KG1 (cell line): Measurements from ENCODE around the gene SAMD10.
"Not testable (repeated sequence)": the region's sequence is repeated elsewhere in the genome, so short reads cannot be mapped to it uniquely, and the experiment has no call there.

Source experiments
- DNase-seq: peaks from one replicate; lab custom pipeline; 2025; lab: John Stamatoyannopoulos, UW

SAMD10 gene

DNA sequence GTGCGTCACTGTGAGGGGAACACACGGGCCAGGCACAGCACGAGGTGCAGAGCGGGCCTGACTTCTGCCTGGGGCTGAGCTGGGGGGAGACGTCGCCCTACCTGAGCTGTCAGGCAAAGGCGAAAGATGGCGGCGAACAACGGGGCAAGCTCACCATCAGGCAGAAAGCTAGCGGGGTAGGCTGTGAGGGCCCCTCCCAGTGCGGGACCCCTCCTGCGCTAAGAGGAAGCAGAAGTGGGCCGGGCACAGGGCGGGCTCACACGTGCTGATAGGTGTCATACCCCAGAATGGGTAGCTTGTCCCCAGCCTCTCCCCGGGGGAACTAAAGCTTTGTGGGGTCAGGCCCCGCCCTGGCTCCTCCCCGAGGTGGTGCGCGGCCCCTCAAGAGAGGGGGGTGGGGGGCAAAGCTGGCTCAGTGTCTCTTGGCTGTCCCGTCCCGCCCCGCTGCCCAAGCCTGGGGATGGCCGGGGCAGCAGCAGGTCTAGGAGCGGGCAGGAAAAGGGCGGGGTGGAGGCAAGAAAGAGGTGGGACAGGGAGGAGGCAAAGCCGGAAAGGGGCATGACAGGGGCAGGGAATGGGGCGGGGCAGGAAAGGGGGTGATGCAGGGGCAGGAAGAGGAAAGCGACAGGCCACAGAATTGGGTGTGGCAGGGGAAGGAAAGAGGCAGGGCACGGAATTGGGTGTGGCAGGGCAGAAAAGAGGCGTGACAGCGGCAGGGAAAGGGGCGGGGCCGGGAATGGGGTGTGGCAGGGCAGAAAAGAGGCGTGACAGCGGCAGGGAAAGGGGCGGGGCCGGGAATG lies 38.0 kb downstream of the SAMD10 start:
- no peak for DNase-seq

DNA sequence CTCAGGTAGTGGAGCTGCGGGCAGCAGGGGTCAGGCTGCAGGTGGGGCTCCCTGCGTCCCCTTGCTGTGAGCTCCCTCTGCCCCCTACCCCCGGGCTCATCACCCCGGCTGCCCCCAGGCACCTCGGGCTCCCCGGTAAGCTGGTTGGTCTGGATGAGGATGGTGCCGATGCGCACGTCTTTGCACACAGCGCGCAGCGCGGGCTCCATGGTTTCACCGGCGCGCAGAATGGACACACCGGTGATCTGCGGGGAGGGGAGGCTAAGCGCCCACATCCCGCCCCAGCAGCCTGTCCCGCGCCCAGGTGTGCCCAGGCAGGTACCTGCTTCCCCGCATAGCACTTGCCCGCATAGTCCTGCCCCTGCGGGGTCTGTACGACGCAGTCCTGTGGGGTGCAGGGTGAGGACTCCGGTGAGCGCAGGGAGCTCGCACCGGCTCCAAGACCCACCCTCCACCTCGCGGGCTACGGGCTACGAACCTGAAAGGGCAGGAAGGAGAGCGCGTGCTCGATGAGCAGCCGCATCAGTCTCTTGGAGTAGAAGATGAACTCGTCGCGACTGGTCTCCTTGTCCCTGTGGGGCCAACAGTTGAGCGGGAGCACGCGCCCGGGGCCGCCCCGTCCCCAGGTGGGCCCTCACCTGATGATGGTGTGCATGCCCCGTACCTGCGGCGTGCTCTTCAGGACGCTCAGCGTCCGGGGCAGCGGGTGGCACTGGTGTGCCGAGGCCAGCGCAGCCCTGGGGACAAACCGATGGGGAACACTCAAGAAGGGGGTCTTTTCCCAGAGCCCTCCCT lies 38.8 kb downstream of the SAMD10 start:
- DNase-seq = no peak

DNA sequence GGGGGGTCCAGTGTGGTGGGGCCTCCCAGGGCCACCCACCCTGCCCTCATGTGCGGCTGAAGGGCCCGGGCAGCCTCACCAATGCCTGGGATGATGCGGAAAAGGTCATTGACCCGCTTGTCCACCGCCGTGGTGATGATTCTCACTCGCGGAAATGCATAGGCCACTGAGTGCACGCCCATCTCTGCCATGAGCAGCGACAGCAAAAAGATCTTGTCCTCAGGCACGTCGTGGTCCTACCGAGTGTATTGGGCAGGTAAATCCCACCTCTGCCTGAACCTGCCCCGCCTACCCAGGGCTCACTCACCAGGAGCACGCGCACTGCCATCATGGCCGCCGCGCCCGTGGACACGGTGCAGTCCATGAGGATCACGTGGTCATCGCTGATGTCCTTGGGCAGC lies 39.4 kb downstream of the SAMD10 start:
- DNase-seq = no peak

DNA sequence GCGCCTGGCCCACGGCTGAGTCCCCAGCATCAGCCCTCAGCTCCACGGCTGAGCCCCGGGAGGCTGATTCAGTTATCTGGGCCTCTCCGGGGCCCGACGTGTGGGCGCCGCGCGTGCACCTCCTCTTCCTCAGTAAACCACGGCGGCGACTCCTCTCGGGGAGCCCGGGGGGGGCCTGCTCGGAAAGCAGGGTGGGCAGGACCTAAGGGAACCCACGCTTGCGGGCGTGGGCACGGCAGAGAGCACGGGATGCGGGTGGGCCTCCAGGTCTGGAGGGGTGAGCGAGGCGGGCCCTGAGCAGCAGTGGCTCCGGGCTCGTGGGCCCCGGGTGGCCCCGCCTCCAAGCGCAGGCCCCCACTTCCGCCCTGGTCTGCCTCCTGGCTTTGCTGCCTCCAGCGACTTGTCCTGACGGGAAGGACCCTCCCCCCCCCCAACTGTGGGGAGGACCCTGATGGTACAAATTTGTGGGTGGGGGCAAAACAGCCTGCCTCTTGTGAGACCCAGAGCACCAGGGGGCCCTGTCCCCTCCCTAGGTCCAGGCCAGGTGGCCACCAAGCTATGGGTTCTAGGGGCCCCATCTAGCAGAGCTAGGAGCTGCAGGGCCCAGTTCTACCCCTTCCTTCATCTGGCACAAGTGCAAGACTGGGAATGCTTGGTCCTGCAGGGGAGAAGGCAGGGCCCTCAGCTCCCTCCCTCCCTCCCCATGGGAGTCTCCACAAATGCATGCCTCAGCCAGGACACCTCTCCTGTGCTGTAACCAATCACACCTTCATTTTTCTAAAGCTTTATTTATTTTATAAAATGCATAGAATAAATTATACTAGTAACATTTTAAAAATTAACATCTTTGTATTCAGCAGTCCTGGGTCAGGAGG lies 40.1 kb downstream of the SAMD10 start:
- no peak for DNase-seq

DNA sequence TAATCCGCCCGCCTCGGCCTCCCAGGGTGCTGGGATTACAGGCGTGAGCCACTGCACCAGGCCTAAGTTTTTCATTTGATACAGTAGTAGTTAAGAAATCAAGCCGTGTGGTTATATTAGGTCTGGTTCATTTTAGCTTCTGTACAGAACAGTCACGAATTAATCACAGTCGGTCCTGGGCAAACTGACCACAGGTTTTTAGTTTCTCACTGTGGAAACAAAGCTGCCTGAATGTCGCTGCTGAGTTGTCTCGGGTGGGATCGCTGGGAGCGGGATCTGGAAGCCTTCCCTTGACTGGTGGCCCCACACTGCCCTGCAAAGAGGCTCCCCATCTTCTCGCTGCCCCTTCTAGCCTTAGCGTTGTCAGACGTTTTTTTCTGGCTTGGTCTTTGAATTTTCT lies 41.8 kb downstream of the SAMD10 start:
- DNase-seq = no peak

DNA sequence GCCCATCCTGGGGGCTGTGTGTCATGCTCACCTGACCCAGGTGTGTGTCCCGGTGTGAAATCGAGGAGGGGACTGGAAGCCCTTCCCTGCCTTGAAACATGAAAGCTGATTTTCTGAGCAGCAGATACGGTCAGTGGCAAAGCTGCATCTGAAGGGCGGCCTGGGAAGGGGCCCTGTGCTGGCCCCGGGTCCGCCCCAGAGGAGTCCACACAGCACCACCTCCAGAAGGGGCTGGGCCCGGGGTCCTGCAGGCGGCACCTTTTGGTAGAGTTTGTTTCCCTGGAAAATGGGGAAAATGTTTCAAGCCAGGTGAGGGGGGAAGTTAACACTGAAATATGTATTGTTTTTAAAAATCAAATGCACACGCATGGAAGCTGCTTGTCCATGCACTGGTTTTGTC lies 44.0 kb downstream of the SAMD10 start:
- DNase-seq = no peak

DNA sequence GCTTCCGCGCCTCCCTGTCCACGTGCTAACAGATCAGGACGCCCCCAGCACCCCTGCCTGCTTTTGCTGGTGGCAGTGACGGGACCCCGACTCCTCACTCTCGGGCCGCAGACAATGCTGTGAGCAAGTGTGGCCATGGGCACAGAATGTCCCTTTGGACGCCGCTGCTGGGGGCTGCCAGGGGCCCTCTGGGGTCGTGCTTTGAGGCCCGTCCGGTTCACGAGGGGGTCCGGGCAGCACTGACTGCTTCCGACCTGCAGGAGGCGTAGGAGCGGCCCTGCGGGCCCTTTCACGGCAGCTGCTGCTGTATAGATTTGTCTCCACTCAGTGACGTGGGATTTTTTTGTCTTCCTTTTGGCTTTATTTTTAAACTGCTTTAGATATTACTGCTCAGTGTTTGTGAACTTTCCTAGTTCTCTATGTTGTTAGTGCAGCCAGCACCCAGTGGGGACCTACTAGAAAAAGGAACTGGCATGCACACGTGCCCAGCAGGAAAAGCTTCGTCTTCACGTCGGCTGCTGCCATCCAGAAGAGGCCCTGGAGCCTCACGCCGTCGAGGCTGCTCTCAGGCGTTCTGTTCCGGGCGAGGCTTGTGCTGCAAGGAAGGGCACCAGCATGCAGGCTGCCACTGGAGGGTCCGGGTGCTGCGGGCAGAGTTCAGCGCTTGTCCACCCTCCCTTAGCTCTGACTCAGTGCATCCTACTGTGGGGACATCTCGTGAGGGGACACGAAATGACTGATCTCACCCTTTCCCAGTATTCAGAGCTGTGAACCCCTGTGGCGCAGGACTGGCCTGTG lies 45.0 kb downstream of the SAMD10 start:
- no peak for DNase-seq

DNA sequence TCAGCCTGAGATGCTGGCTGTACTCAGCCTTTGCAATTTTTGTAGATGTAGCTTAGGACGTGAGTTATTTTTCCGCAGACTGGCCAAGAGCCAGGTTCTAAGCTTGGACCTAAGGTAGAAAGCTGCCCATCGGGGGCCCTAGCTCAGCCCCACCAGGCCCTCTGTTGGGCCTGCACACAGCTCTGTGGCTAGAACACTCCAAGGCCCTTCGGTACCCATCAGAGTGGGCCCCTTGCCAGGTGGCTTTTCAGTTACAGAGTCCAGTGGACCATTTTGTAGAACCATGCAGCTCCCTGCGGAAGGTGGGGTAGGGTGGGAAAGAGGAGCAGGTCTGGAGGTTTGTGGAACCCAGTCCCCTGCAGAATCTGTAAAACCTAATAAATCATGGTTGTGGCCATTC lies 45.8 kb downstream of the SAMD10 start:
- no peak for DNase-seq

DNA sequence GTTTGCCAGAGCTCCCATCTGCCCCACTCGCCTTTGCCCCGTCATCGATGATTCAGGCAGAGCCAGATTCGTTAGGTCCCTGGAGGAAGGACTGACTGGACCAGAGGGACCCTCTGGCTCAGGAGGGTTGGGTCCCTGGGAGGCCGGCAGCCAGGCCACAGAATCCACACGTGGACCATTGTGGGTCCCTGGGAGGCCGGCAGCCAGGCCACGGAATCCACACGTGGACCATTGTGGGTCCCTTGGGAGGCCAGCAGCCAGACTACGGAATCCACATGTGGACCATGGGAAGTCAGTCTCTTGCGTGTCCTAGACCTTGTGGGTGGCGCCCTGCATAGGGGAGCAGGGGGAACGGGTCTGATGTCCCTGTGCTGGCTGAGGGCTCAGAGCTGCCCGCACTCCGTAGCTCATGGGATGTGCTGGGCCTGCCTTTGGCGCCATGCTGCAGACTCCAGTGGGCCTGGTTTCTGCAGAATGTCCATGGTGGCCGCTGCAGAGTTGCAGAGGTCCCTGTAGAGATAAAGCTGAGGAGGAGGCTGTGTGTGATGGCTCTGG lies 46.8 kb downstream of the SAMD10 start:
- no peak for DNase-seq

DNA sequence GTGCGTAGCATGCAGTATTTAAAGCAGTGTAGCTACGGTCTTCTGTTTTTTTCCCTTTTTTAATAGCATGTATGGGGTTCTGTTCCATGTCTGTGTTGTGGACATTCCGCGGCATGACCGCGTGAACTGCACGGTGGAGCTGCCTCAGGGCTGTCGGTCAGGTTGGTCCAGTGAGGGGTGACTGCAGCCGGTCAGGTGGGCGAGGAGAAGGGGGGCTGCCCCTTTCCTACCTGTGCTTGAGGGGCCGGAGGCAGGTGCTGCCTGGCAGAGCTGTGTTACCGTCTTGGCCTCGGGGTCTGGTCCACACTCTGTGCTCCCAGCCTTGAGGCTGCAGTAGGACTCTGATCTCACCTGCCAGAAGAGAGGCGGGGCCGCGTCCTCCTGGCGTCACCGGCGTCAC lies 47.7 kb downstream of the SAMD10 start:
- no peak for DNase-seq

DNA sequence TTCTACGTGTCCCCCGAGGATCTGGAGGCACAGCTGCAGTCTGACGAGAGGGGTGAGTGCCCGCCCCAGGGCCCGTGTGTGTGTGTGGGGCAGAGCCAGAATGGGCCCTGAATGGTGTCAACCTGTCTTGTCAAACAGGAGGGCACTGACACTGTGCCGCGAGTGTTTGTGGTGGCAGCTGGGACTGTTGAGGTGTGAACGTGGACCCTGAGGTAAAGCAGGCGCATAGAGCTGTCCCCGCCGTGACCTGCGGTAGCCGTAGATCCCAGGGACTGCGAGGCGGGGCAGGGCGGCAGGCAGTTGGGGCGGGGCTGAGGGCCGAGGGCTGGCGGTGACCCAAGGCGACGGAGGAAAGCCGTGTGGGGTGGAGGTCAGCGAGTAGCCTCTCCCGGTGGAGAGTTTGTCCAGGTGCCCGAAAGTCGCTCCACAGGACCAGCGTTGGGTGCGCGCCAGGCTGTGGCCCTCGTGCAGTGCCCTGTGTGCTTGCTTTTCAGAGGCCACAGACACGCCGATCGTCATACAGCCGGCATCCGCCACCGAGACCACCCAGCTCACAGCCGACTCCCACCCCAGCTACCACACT lies 48.4 kb downstream of the SAMD10 start:
- DNase-seq = no peak

DNA sequence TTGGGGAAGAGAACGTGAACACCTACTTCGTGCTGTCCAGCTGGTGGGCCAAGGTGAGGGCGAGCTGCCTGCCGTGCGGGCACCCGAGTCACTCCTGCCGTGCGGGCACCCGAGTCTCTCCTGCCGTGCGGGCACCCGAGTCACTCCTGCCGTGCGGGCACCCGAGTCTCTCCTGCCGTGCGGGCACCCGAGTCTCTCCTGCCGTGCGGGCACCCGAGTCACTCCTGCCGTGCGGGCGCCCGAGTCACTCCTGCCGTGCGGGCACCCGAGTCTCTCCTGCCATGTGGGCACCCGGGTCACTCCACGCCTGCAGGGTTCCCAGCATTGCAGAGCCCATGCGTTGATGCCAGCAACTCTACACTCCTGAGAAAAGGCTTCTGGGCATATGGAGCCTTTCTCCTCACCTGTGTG lies 50.0 kb downstream of the SAMD10 start:
- not testable (repeated sequence) for DNase-seq

DNA sequence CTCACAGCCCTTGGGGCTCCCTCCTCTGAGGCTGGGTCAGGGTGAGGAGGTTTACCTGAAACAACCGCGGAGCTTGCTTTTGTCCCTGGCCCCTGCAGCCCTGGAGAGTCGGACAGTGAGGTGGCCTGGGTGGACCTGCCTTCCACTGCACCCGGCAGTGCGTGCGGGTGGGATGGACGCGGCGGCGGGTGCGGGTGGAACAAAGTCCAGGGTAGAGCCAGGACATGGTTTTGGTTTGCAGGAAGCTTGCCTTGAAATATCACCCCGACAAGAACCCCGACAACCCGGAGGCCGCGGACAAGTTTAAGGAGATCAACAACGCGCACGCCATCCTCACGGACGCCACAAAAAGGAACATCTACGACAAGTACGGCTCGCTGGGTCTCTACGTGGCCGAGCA lies 50.4 kb downstream of the SAMD10 start:
- DNase-seq = no peak

DNA sequence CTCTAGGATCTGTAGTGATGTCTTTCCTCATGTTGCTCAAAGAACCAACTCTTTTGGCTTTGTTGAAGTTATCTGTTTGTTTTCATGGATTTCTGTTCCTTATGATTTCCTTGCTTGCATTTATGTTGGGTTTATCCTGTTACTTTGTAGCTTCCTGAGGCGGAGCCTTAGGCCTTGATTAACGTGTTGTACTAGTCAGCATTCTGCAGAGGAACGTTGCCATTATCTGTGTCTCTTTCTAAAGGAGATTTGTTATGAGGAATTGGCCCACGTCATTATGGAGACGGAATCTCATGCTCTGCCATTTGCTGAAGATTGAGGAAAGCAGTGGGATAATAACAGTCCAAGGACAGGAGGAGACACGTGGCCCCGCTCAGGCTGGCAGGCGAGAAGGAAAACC lies 53.1 kb downstream of the SAMD10 start:
- DNase-seq = no peak

DNA sequence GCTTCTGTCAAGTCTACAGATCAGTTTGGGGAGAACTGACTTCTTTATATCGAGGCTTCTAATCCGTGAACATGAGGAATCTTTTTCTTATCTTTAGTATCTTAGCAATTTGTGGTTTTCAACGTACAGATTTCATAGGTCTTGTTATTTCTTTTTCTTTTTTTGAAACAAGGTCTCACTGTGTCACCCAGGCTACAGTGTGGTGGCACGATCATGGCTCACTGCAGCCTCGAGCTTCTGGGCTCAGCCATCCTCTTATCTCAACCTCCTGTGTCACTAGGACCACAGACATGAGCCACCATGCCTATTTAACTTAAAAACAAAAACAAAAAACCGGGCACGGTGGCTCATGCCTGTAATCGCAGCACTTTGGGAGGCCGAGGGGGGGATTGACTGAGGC lies 55.2 kb downstream of the SAMD10 start:
- no peak for DNase-seq
